ENCODE measurements around the gene LRIG2. TPM values are rescaled to one million over a fixed set of nuclear protein-coding genes. Genes with fewer than 3 reads are reported as not detected.
"Not testable (repeated sequence)": the region's sequence is repeated elsewhere in the genome, so short reads cannot be mapped to it uniquely, and the experiment has no call there.

The LRIG2 gene
- total and polyA plus RNA-seq, 5 donors, result 4.3 to 11.1 (median 9.4) TPM

- intact Hi-C loops (cut with DNase I), result loop anchor here (5.0 to 10.0 kb wide), 6 partner anchors 159 to 326 kb away; partner anchors contain the start of gene PPM1J (in 2 of the 4)
These were observed 32.1 kb upstream of the LRIG2 start for GRCh38 chr1:113040718-113041412.

GRCh38 chr1:113041569-113042284 lies 31.3 kb upstream of the LRIG2 start:
- Histone ChIP-seq H3K4me1 (ENCODE audit: control insufficient read depth, insufficient read depth, low read length) (peaks cover 3% of the 10 kb centered on the region), H3K9me3 (ENCODE audit: control insufficient read depth, low read length) (no peaks in the 10 kb centered on the region), H3K4me3 (ENCODE audit: low read length) (no peak overlapping the region), H3K27me3 (ENCODE audit: control insufficient read depth, insufficient read depth) (no peaks in the 10 kb centered on the region), H3K27ac (ENCODE audit: low read length) (no peak overlapping the region)
- no peak for DNase-seq
- no peak for ATAC-seq
- 31% methylated on average over 1 of the region's 1 CpG for WGBS
- intact Hi-C loops (cut with DNase I), result loop anchor here (1.0 to 10.0 kb wide), 7 partner anchors 159 to 327 kb away; partner anchors contain the start of gene PPM1J (in 2 of the 4)

More at GRCh38 chr1:113040718-113041412, 32.1 kb upstream of the LRIG2 start:
- ATAC-seq (no peak), DNase-seq (no peak)
- Histone ChIP-seq H3K9me3 (ENCODE audit: control insufficient read depth, low read length) (no peaks in the 10 kb centered on the region), H3K27ac (ENCODE audit: low read length) (no peak overlapping the region), H3K27me3 (ENCODE audit: control insufficient read depth, insufficient read depth) (no peaks in the 10 kb centered on the region), H3K4me3 (ENCODE audit: low read length) (no peak overlapping the region), H3K4me1 (ENCODE audit: control insufficient read depth, insufficient read depth, low read length) (no peaks in the 10 kb centered on the region)
- WGBS, result 77% methylated on average over 8 of the region's 8 CpGs

DNA sequence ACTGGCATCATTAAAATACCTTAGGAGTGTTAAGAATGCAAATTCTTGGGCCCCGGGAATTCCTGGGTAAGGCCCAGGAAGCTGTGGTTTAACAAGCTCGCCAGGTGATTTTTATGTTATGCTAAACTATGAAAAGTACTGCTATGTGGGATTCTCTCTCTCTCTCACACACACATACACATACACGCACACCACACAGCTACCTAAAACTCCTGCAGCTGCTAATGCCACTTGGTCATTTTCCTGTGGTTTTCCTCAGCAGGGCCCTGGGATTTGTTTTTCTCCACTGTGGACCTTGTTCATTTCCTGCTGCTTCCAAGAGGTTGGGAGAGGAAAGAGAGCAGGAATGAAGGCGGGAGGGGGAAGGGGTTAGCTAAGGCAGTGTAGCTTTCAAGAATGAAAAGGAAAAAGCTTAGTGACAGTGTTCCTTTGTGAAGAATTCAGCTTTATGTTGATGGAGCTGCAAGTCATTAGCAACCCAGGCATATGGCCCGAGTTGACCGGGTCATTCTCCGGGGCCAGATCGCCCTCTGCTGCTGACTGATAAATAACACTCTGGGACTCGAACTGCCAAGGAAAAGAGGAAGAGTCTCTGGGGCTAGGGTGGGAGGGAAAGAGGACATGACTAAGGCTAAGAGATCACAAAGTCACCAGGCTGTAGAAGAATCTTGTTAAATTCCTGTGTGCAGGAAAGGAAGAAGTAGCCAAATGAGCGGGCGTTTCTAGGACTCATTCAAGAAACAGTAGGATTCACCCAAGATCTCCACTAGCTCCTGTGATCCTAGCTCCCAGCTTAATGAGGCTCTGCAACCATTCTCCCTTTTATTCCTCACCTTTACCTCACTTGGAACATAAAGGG lies 30.5 kb upstream of the LRIG2 start:
- peak; percentile 64 to 87 (median 87) for DNase-seq
- Histone ChIP-seq H3K4me3 (ENCODE audit: low read length) (no peak overlapping the region), H3K27ac (ENCODE audit: low read length) (no peak overlapping the region), H3K9me3 (ENCODE audit: control insufficient read depth, low read length) (no peaks in the 10 kb centered on the region), H3K4me1 (ENCODE audit: control insufficient read depth, insufficient read depth, low read length) (peaks cover 3% of the 10 kb centered on the region), H3K27me3 (ENCODE audit: control insufficient read depth, insufficient read depth) (no peaks in the 10 kb centered on the region)
- peak; percentile 90 to 91 for ATAC-seq
- WGBS, result 16% methylated on average over 11 of the region's 11 CpGs
- intact Hi-C loops (cut with DNase I), result loop anchor here (1.0 to 10.0 kb wide), 7 partner anchors 160 to 328 kb away; partner anchors contain the start of gene PPM1J (in 2 of the 4)

GRCh38 chr1:113043144-113043488 lies 29.9 kb upstream of the LRIG2 start:
- ATAC-seq; H3K9me3 ChIP-seq (ENCODE audit: control insufficient read depth, low read length); H3K27ac ChIP-seq (ENCODE audit: low read length); H3K4me3 ChIP-seq (ENCODE audit: low read length); H3K27me3 ChIP-seq (ENCODE audit: control insufficient read depth, insufficient read depth); DNase-seq; H3K4me1 ChIP-seq (ENCODE audit: control insufficient read depth, insufficient read depth, low read length): not testable (repeated sequence)
- intact Hi-C loops (cut with DNase I), result loop anchor here (5.0 to 10.0 kb wide), 6 partner anchors 161 to 328 kb away; partner anchors contain the start of gene PPM1J (in 2 of the 4)
- 67% methylated on average over 12 of the region's 12 CpGs for WGBS

- 65% methylated on average over 4 of the region's 4 CpGs for WGBS
- Histone ChIP-seq H3K27ac (ENCODE audit: low read length) (no peak overlapping the region), H3K4me3 (ENCODE audit: low read length) (no peak overlapping the region), H3K4me1 (ENCODE audit: control insufficient read depth, insufficient read depth, low read length) (peaks cover 3% of the 10 kb centered on the region), H3K9me3 (ENCODE audit: control insufficient read depth, low read length) (no peaks in the 10 kb centered on the region), H3K27me3 (ENCODE audit: control insufficient read depth, insufficient read depth) (no peaks in the 10 kb centered on the region)
- intact Hi-C loops (cut with DNase I), result loop anchor here in 3 of 4 donors (10.0 kb wide), 3 partner anchors 242 to 332 kb away; partner anchors contain the start of gene PPM1J (in 2 of the 3)
- DNase-seq (no peak), ATAC-seq (no peak)
These were observed 26.4 kb upstream of the LRIG2 start for GRCh38 chr1:113046569-113046968.

- 97% methylated on average over 3 of the region's 3 CpGs for WGBS
- H3K4me1 ChIP-seq (ENCODE audit: control insufficient read depth, insufficient read depth, low read length), result peaks cover 3% of the 10 kb centered on the region
- no peak overlapping the region for H3K27ac ChIP-seq (ENCODE audit: low read length)
- no peaks in the 10 kb centered on the region for H3K27me3 ChIP-seq (ENCODE audit: control insufficient read depth, insufficient read depth)
- intact Hi-C loops (cut with DNase I), result loop anchor here in 3 of 4 donors (10.0 kb wide), 3 partner anchors 243 to 333 kb away; partner anchors contain the start of gene PPM1J (in 2 of the 3)
- DNase-seq (no peak), ATAC-seq (no peak)
- no peaks in the 10 kb centered on the region for H3K9me3 ChIP-seq (ENCODE audit: control insufficient read depth, low read length)
- no peak overlapping the region for H3K4me3 ChIP-seq (ENCODE audit: low read length)
These were observed 24.9 kb upstream of the LRIG2 start for GRCh38 chr1:113048064-113048463.

GRCh38 chr1:113053344-113054126 lies 19.5 kb upstream of the LRIG2 start:
- ATAC-seq, result no peak
- 86% methylated on average over 12 of the region's 12 CpGs for WGBS
- intact Hi-C loops (cut with DNase I), result no loop called here

GRCh38 chr1:113055570-113055969 lies 17.4 kb upstream of the LRIG2 start:
- WGBS, result 96% methylated on average over 1 of the region's 1 CpG
- ATAC-seq, result no peak
- H3K9me3 ChIP-seq (ENCODE audit: control insufficient read depth, low read length), result no peaks in the 10 kb centered on the region
- H3K27ac ChIP-seq (ENCODE audit: low read length), result no peak overlapping the region
- peaks cover 10% of the 10 kb centered on the region for H3K4me1 ChIP-seq (ENCODE audit: control insufficient read depth, insufficient read depth, low read length)
- H3K27me3 ChIP-seq (ENCODE audit: control insufficient read depth, insufficient read depth), result no peaks in the 10 kb centered on the region
- intact Hi-C loops (cut with DNase I), result no loop called here
- H3K4me3 ChIP-seq (ENCODE audit: low read length), result no peak overlapping the region
- DNase-seq, result no peak

More at GRCh38 chr1:113053344-113054126, 19.5 kb upstream of the LRIG2 start:
- Histone ChIP-seq H3K4me1 (ENCODE audit: control insufficient read depth, insufficient read depth, low read length) (no peaks in the 10 kb centered on the region), H3K9me3 (ENCODE audit: control insufficient read depth, low read length) (no peaks in the 10 kb centered on the region), H3K4me3 (ENCODE audit: low read length) (no peak overlapping the region), H3K27me3 (ENCODE audit: control insufficient read depth, insufficient read depth) (no peaks in the 10 kb centered on the region), H3K27ac (ENCODE audit: low read length) (no peak overlapping the region)
- DNase-seq, result no peak

DNA sequence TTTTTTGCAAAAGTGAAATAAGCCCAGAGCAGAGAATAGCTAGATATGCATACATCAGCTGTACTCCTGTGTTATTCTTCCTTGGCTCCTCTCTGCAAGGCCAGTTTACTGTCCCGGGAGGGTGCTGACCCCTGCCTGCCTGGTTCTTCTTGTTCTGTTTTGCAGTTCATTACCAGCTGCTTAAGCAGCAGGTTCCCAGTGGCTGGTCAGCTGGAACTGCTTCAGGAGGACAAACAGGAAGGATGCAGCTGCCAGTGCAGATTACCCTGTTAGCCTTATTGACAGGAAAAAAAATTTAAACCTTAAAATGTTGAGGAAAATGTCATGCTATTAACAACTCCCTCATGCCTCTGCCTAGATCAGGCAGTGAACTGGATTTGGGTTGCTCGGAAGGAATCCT lies 16.0 kb upstream of the LRIG2 start:
- 51% methylated on average over 2 of the region's 2 CpGs for WGBS
- Histone ChIP-seq H3K9me3 (ENCODE audit: control insufficient read depth, low read length) (no peaks in the 10 kb centered on the region), H3K4me1 (ENCODE audit: control insufficient read depth, insufficient read depth, low read length) (peaks cover 10% of the 10 kb centered on the region), H3K27me3 (ENCODE audit: control insufficient read depth, insufficient read depth) (no peaks in the 10 kb centered on the region), H3K4me3 (ENCODE audit: low read length) (no peak overlapping the region), H3K27ac (ENCODE audit: low read length) (no peak overlapping the region)
- DNase-seq (no peak), ATAC-seq (no peak)
- intact Hi-C loops (cut with DNase I), result no loop called here

Data from right cardiac atrium (tissue), 5 donors.